Measurements from ENCODE around the gene POLR2M.

- TF ChIP-seq CTCF (IDR thresholded peaks at IDR 0.05; ENCODE audit: insufficient read depth, low read length, poor library complexity, severe bottlenecking) (no peak), EZH2phosphoT487 (conservative IDR thresholded peaks at IDR 0.05; ENCODE audit: low read length) (no peak)
These were observed 20.5 kb downstream of the POLR2M start for GRCh38 chr15:57727031-57727430.

All from SU-DHL-6 (cell line).